Tibial nerve (tissue), 4 donors: ENCODE data around the gene SPHKAP.

Experiments
- CTCF ChIP-seq, 5 experiments: fragments of 200-600 bp in 3 of 5; fragments of 450-650 bp in 2 of 5; sonication (generic) in 3 of 5; IDR thresholded peaks; one replicate each; pipeline ENCODE4 v1.5.1; 2016 to 2019; ENCODE audit warnings: antibody characterized with exemption in 5 of 5, mild to moderate bottlenecking in 3 of 5, moderate library complexity in 2 of 5
- EP300 ChIP-seq, 2 donors: sonication (generic); formaldehyde crosslinking; IDR thresholded peaks; one replicate each; pipeline ENCODE4 v1.6.1; 2017; ENCODE audit warnings: antibody characterized with exemption in 2 of 2, mild to moderate bottlenecking in 1 of 2
- POLR2A ChIP-seq, 2 donors: fragments of 450-650 bp; IDR thresholded peaks; one replicate each; pipeline ENCODE4 v1.6.1; 2017; ENCODE audit warnings: antibody characterized with exemption in 2 of 2, mild to moderate bottlenecking in 2 of 2, moderate library complexity in 2 of 2

GRCh38 chr2:227971619-227972230 is 209.8 kb downstream of the SPHKAP start:
- TF ChIP-seq CTCF (IDR thresholded peaks at IDR 0.05) (no peak), EP300 (IDR thresholded peaks at IDR 0.05) (no peak), POLR2A (IDR thresholded peaks at IDR 0.05) (no peak)
